DOHH2 (cell line): ENCODE results near the gene SEMA5A.

Experiments
- H3F3A ChIP-seq: fragments of 200-600 bp; sonication (generic), shearing (Covaris generic); 2 replicates; pipeline ENCODE4 v1.6.0; 2016; ENCODE audit warnings: antibody characterized with exemption, mild to moderate bottlenecking; ENCODE audit not compliant: control insufficient read depth, insufficient read depth
- H3K27ac ChIP-seq: fragments of 200-600 bp; sonication (generic); 2 replicates; pipeline ENCODE4 v1.5.1; 2014; ENCODE audit warnings: low read depth, mild to moderate bottlenecking, low read length, moderate library complexity
- H3K27me3 ChIP-seq: fragments of 200-600 bp; sonication (generic); 2 replicates; pipeline ENCODE4 v1.6.1; 2014; ENCODE audit warnings: mild to moderate bottlenecking, low read length, mixed read lengths; ENCODE audit not compliant: control insufficient read depth
- H3K36me3 ChIP-seq: fragments of 200-600 bp; sonication (generic); 2 replicates; pipeline ENCODE4 v1.6.1; 2014; ENCODE audit warnings: mild to moderate bottlenecking, low read length, moderate library complexity, mixed read lengths; ENCODE audit not compliant: control insufficient read depth
- H3K4me1 ChIP-seq: fragments of 200-600 bp; sonication (generic); 2 replicates; pipeline ENCODE4 v1.6.1; 2014; ENCODE audit warnings: mild to moderate bottlenecking, low read length, mixed read lengths; ENCODE audit not compliant: control insufficient read depth
- H3K4me2 ChIP-seq: fragments of 200-600 bp; sonication (generic); 2 replicates; pipeline ENCODE4 v1.6.0; 2014; ENCODE audit warnings: mild to moderate bottlenecking, low read length, moderate library complexity
- H3K4me3 ChIP-seq: fragments of 200-600 bp; sonication (generic); 2 replicates; pipeline ENCODE4 v1.5.1; 2014; ENCODE audit warnings: mild to moderate bottlenecking, low read length, mixed read lengths
- H3K79me2 ChIP-seq: fragments of 200-600 bp; sonication (generic); 2 replicates; pipeline ENCODE4 v1.6.1; 2014; ENCODE audit warnings: mild to moderate bottlenecking, low read length, mixed read lengths; ENCODE audit not compliant: control insufficient read depth
- H3K9me2 ChIP-seq: fragments of 200-600 bp; sonication (generic); replicated peaks from 2 replicates; pipeline ENCODE4 v1.6.1; 2014; ENCODE audit warnings: mild to moderate bottlenecking, low read length, mixed read lengths; ENCODE audit not compliant: control insufficient read depth
- H3K9me3 ChIP-seq: fragments of 200-600 bp; sonication (generic); 2 replicates; pipeline ENCODE4 v1.6.1; 2014; ENCODE audit warnings: antibody characterized with exemption, low read length, mixed read lengths; ENCODE audit not compliant: control insufficient read depth, insufficient read depth
- H4K20me1 ChIP-seq: fragments of 200-600 bp; sonication (generic); 2 replicates; pipeline ENCODE4 v1.6.0; 2014; ENCODE audit warnings: low read depth, mild to moderate bottlenecking, antibody characterized with exemption, low read length, moderate library complexity; ENCODE audit not compliant: control insufficient read depth, insufficient read depth
- CTCF ChIP-seq: fragments of 200-600 bp; sonication (generic); IDR thresholded peaks from one replicate; pipeline ENCODE4 v1.5.1; 2014; ENCODE audit warnings: antibody characterized with exemption, mild to moderate bottlenecking, low read depth, low read length; ENCODE audit not compliant: poor library complexity, severe bottlenecking
- EZH2phosphoT487 ChIP-seq: fragments of 200-600 bp; sonication (generic); IDR thresholded peaks from 2 replicates; pipeline ENCODE4 v1.6.1; 2017; ENCODE audit warnings: borderline replicate concordance, mild to moderate bottlenecking, antibody characterized with exemption, low read length, moderate library complexity, mixed read lengths

Gene SEMA5A

GRCh38 chr5:9351546-9351945 is 194.3 kb downstream of the SEMA5A start:
- no peaks in the 10 kb centered on the region for H3F3A ChIP-seq
- H3K9me3 ChIP-seq, result no peaks in the 10 kb centered on the region
- H3K27ac ChIP-seq, result no peak overlapping the region
- H3K4me3 ChIP-seq, result no peak overlapping the region
- H3K79me2 ChIP-seq, result no peaks in the 10 kb centered on the region
- no peak overlapping the region for H3K4me2 ChIP-seq
- H3K36me3 ChIP-seq, result no peaks in the 10 kb centered on the region
- H3K27me3 ChIP-seq, result no peaks in the 10 kb centered on the region
- no peaks in the 10 kb centered on the region for H3K4me1 ChIP-seq
- no peaks in the 10 kb centered on the region for H3K9me2 ChIP-seq
- TF ChIP-seq CTCF, result no peak
- no peak for TF ChIP-seq EZH2phosphoT487
- no peaks in the 10 kb centered on the region for H4K20me1 ChIP-seq

GRCh38 chr5:9350301-9350797 is 195.5 kb downstream of the SEMA5A start:
- no peaks in the 10 kb centered on the region for H3K9me2 ChIP-seq
- H3F3A ChIP-seq, result no peaks in the 10 kb centered on the region
- no peaks in the 10 kb centered on the region for H3K36me3 ChIP-seq
- H4K20me1 ChIP-seq, result no peaks in the 10 kb centered on the region
- H3K27me3 ChIP-seq, result no peaks in the 10 kb centered on the region
- H3K79me2 ChIP-seq, result no peaks in the 10 kb centered on the region
- no peak overlapping the region for H3K4me3 ChIP-seq
- H3K4me1 ChIP-seq, result no peaks in the 10 kb centered on the region
- H3K4me2 ChIP-seq, result no peak overlapping the region
- TF ChIP-seq CTCF (no peak), EZH2phosphoT487 (no peak)
- H3K9me3 ChIP-seq, result no peaks in the 10 kb centered on the region
- H3K27ac ChIP-seq, result no peak overlapping the region

GRCh38 chr5:9348401-9348996 is 197.4 kb downstream of the SEMA5A start:
- Histone ChIP-seq H3K27me3 (no peaks in the 10 kb centered on the region), H4K20me1 (no peaks in the 10 kb centered on the region), H3K4me2 (no peak overlapping the region), H3F3A (no peaks in the 10 kb centered on the region), H3K27ac (no peak overlapping the region), H3K9me2 (no peaks in the 10 kb centered on the region), H3K79me2 (no peaks in the 10 kb centered on the region), H3K4me1 (no peaks in the 10 kb centered on the region), H3K9me3 (no peaks in the 10 kb centered on the region), H3K4me3 (no peak overlapping the region), H3K36me3 (no peaks in the 10 kb centered on the region)
- TF ChIP-seq CTCF (no peak), EZH2phosphoT487 (no peak)
